ENCODE data around the gene A2ML1. TPM values are rescaled to one million over a fixed set of nuclear protein-coding genes. Genes with fewer than 3 reads are reported as not detected.
A peak's percentile ranks its signal among the peaks of the same experiment; 100 is the strongest.
"Not testable (repeated sequence)": the region's sequence is repeated elsewhere in the genome, so short reads cannot be mapped to it uniquely, and the experiment has no call there.

Gene A2ML1
- polyA plus RNA-seq, 1 donor = 0.13 TPM

DNA sequence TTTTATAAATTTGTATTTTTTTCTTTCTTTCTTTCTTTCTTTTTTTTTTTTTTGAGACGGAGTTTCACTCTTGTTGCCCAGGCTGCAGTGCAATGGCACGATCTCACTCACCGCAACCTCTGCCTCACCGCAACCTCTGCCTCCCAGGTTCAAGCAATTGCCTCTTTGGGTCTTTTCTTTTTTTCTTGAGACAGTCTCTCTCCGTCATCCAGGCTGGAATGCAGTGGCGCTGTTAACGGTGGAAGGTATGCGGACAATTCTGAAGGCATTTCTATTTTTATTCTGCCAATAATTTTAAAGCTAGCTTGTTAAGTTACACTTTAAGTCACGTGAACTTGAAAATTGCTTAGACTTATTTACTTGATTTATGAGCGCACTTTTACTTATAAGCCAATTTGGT lies 83.1 kb downstream of the A2ML1 start:
- Histone ChIP-seq H3K4me1 (ENCODE audit: control insufficient read depth, insufficient read depth, low read length) (no peaks in the 10 kb centered on the region), H3K27ac (ENCODE audit: low read length) (no peak overlapping the region), H3K9me3 (ENCODE audit: control insufficient read depth, low read depth, low read length) (no peaks in the 10 kb centered on the region), H3K36me3 (ENCODE audit: control insufficient read depth, insufficient read depth, low read length) (no peaks in the 10 kb centered on the region), H3K4me3 (ENCODE audit: low read length) (no peak overlapping the region), H3K27me3 (ENCODE audit: control insufficient read depth, insufficient read depth, low read length) (no peaks in the 10 kb centered on the region)
- 92% methylated on average over 2 of the region's 10 CpGs for WGBS (ENCODE audit: insufficient coverage, low lambda C conversion rate)
- no peak for DNase-seq

DNA sequence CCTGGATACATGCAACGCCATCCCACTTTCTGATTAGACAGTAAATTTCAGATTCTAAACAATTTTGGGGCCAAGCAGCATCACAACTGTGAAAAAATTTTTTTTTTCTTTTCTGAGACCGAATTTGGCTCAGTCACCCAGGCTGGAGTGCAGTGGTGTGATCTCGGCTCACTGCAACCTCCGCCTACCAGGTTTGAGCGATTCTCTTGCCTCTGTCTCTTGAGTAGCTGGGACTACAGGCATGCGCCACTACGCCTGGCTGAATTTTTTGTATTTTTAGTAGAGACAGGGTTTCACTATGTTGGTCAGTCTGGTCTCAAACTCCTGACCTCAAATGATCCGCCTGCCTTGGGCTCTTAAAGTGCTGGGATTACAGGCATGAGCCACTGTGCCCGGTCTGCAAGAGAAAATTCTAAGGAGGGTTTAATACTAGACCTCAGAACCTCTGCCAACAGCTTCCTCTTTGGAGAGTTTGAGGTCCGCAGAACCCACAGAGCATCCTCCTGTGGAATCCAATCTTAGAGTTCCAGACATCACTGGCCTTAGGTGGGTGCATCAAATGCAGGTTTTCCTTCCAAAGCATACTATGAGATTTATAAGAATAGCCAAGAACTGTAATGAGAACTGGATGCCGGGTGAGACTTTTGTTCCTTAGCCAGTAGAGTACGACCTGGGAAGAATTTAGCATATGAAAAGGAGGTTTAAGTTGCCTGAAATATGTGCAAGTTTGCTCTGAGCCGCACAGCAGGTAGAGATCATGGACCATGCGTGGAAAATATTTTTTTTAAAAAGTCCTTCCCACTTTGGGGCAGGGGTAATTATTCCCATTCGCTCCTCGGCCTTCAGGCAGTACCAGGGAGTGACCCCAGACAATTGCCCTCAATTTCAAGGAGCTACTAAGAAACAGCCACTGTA lies 84.1 kb downstream of the A2ML1 start:
- Histone ChIP-seq H3K9me3 (ENCODE audit: control insufficient read depth, low read depth, low read length) (no peaks in the 10 kb centered on the region), H3K27me3 (ENCODE audit: control insufficient read depth, insufficient read depth, low read length) (no peaks in the 10 kb centered on the region), H3K4me3 (ENCODE audit: low read length) (no peak overlapping the region), H3K27ac (ENCODE audit: low read length) (no peak overlapping the region), H3K36me3 (ENCODE audit: control insufficient read depth, insufficient read depth, low read length) (no peaks in the 10 kb centered on the region), H3K4me1 (ENCODE audit: control insufficient read depth, insufficient read depth, low read length) (no peaks in the 10 kb centered on the region)
- no peak for DNase-seq
- 90% methylated on average over 2 of the region's 16 CpGs for WGBS (ENCODE audit: insufficient coverage, low lambda C conversion rate)

DNA sequence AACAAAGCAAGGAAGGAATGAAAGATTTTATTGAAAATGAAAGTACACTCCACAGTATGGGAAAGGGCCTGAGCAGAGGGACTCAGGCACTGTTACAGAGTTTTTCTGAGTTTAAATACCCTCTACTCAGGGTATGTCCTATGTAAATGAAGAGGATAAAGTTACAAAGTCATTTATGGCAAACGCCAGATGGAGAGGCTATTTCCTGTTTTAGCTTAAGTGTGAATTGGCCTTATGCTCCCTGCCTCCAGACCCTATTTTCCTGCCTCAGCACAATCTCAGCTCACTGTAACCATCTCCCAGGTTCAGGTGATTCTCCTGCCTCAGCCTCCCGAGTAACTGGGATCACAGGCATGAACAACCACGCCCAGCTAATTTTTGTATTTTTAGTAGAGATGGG lies 85.1 kb downstream of the A2ML1 start:
- Histone ChIP-seq H3K9me3 (ENCODE audit: control insufficient read depth, low read depth, low read length) (no peaks in the 10 kb centered on the region), H3K36me3 (ENCODE audit: control insufficient read depth, insufficient read depth, low read length) (no peaks in the 10 kb centered on the region), H3K4me3 (ENCODE audit: low read length) (no peak overlapping the region), H3K27me3 (ENCODE audit: control insufficient read depth, insufficient read depth, low read length) (no peaks in the 10 kb centered on the region), H3K27ac (ENCODE audit: low read length) (no peak overlapping the region), H3K4me1 (ENCODE audit: control insufficient read depth, insufficient read depth, low read length) (no peaks in the 10 kb centered on the region)
- no peak for DNase-seq
- no CpG with 5 or more reads among the region's 3 CpGs for WGBS (ENCODE audit: insufficient coverage, low lambda C conversion rate)

DNA sequence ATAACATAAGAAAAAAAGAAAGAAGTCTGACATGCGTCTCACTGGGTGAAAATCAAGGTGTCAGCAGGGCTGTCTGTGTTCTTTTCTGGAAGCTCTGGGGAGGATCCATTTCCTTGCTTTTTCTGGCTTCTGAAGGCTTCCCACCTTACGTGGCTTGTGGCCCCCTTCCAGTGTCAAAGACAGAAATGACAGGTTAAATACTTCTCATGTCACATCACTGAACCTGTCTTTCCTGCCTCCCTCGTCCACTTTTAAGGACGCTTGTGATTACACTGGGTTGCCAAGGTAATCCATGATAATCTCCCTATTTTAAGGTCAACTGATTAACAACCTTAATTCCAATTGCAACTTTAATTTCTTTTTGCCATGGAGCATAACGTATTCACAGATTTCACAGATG lies 87.3 kb downstream of the A2ML1 start:
- Histone ChIP-seq H3K27me3 (ENCODE audit: control insufficient read depth, insufficient read depth, low read length) (no peaks in the 10 kb centered on the region), H3K27ac (ENCODE audit: low read length) (no peak overlapping the region), H3K36me3 (ENCODE audit: control insufficient read depth, insufficient read depth, low read length) (no peaks in the 10 kb centered on the region), H3K4me3 (ENCODE audit: low read length) (no peak overlapping the region), H3K4me1 (ENCODE audit: control insufficient read depth, insufficient read depth, low read length) (peaks cover 5% of the 10 kb centered on the region), H3K9me3 (ENCODE audit: control insufficient read depth, low read depth, low read length) (no peaks in the 10 kb centered on the region)
- DNase-seq = no peak
- 100% methylated on average over 2 of the region's 5 CpGs for WGBS (ENCODE audit: insufficient coverage, low lambda C conversion rate)

DNA sequence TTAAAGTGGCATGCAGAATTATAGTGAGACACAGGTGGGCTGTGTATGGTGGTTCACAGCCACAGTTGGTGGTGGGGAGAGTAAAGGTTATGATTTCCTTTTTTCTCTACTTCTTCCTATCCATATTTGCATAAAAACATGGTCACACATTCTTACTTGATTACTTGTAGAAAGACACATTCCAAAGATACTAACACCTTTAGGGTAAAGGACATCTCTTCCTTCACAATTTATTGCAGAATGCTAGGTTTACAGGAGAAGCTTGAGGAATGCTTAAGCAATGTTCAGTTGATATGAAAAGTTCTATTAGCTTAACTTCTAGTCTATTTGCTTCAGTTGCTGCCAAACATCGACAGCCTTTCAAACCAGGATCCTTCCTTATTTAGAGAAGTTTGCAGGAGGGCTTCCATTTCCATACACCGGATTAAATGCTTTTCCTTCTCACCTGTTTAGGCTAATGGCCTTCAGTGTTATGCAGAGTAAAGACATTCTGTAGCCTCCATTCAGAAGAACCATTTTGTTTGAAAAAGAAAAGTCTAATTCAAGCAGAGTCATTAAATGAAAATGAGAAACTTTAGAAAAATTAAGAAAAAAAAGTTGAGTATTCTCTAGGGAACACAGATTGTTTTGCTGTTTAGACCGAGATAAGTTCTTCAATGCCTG lies 89.3 kb downstream of the A2ML1 start:
- H3K4me3 ChIP-seq (ENCODE audit: low read length) = no peak overlapping the region
- 64% methylated on average over 2 of the region's 3 CpGs for WGBS (ENCODE audit: insufficient coverage, low lambda C conversion rate)
- H3K9me3 ChIP-seq (ENCODE audit: control insufficient read depth, low read depth, low read length) = no peaks in the 10 kb centered on the region
- DNase-seq = no peak
- H3K36me3 ChIP-seq (ENCODE audit: control insufficient read depth, insufficient read depth, low read length) = no peaks in the 10 kb centered on the region
- H3K4me1 ChIP-seq (ENCODE audit: control insufficient read depth, insufficient read depth, low read length) = peaks cover 9% of the 10 kb centered on the region
- no peak overlapping the region for H3K27ac ChIP-seq (ENCODE audit: low read length)
- H3K27me3 ChIP-seq (ENCODE audit: control insufficient read depth, insufficient read depth, low read length) = no peaks in the 10 kb centered on the region

DNA sequence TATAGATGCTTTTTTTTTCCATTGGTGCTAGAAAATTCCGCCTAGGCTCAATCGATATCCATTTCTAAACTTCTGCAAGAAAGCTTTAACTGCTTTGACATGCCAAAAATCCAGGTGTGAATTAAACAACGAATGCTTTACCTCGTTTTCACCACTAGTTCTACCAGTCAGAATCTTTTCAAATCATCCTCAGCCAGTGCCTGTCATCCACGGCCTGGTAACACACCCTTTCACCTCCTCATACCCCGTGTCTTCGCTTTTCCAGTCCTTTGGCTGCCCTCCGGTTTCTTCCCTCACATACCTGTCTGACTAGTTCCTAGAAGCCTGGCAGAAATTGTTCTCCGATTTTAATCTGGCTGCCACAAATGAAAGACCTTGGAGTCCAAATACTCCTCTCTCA lies 90.5 kb downstream of the A2ML1 start:
- H3K27me3 ChIP-seq (ENCODE audit: control insufficient read depth, insufficient read depth, low read length) = no peaks in the 10 kb centered on the region
- no peaks in the 10 kb centered on the region for H3K36me3 ChIP-seq (ENCODE audit: control insufficient read depth, insufficient read depth, low read length)
- DNase-seq = peak; percentile 10 to 16
- H3K4me3 ChIP-seq (ENCODE audit: low read length) = no peak overlapping the region
- peaks cover 9% of the 10 kb centered on the region for H3K4me1 ChIP-seq (ENCODE audit: control insufficient read depth, insufficient read depth, low read length)
- WGBS (ENCODE audit: insufficient coverage, low lambda C conversion rate) = 22% methylated on average over 7 of the region's 9 CpGs
- peak overlapping the region; percentile 20 for H3K27ac ChIP-seq (ENCODE audit: low read length)
- H3K9me3 ChIP-seq (ENCODE audit: control insufficient read depth, low read depth, low read length) = no peaks in the 10 kb centered on the region

DNA sequence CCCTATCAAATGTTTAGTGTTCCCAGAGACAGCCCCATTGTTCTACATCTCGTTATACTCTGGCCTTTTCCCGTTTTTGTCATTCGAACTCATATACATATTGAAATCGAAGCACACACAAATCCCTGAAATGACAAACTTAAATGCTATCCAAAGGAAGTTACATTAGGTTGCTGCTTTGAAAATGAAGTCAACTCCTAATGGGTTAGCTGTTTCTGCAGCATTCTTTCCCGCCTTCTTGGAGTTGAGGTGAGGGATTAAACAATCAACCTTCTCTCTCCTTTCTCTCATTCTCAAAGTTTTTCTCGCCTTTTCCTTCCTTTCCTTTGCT lies 91.2 kb downstream of the A2ML1 start:
- Histone ChIP-seq H3K27me3 (ENCODE audit: control insufficient read depth, insufficient read depth, low read length) (no peaks in the 10 kb centered on the region), H3K27ac (ENCODE audit: low read length) (peak overlapping the region; percentile 84), H3K9me3 (ENCODE audit: control insufficient read depth, low read depth, low read length) (no peaks in the 10 kb centered on the region), H3K36me3 (ENCODE audit: control insufficient read depth, insufficient read depth, low read length) (peaks cover 4% of the 10 kb centered on the region), H3K4me1 (ENCODE audit: control insufficient read depth, insufficient read depth, low read length) (peaks cover 9% of the 10 kb centered on the region), H3K4me3 (ENCODE audit: low read length) (peak overlapping the region; percentile 67)
- DNase-seq = peak in 1 of 2 donors; percentile 30
- WGBS (ENCODE audit: insufficient coverage, low lambda C conversion rate) = 23% methylated on average over 2 of the region's 6 CpGs

DNA sequence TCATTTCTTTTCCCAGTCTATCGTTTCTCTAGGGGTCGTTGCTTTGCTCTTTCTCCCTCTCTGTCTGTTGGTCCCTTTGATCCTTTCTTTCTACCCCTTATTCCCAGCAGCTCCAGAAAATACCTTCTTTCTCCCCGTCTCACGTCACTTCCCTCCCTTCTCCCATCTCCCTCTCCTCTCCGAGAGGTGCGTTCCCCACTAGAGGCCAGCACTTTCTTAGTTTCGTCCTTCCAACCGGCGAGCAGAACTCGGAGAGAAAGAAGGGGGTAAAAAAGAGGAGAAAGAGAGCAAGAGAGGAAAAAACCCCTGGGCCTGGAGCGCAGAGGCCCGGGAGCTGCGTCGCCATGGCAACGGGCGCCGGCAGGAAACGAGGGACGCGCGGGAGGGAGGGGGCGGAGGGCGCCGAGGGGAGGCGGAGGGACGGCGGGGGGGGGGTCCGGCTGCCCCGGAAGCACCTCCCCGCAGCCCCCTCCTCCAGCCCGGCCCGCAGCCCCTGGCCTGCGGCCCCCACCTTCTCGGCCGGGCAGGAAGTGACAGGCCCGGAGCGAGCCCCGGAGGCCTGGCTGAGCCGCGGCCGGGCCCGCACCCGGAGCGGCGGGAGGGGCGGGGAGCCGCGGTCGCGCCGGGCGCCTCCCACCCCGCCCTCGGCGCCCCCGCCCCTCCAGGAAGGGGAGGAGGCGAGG lies 91.8 kb downstream of the A2ML1 start, which contains the start of gene PHC1:
TSS of gene PHC1 (plus strand) at position 477 of the 683 bp plus-strand sequence. CDS start 3,169 bp downstream, outside the sequence.
- not testable (repeated sequence) for H3K27me3 ChIP-seq (ENCODE audit: control insufficient read depth, insufficient read depth, low read length); H3K36me3 ChIP-seq (ENCODE audit: control insufficient read depth, insufficient read depth, low read length); H3K4me1 ChIP-seq (ENCODE audit: control insufficient read depth, insufficient read depth, low read length); H3K9me3 ChIP-seq (ENCODE audit: control insufficient read depth, low read depth, low read length)
- Histone ChIP-seq H3K4me3 (ENCODE audit: low read length) (peak within 1 kb of the TSS; percentile 72), H3K27ac (ENCODE audit: low read length) (peak within 1 kb of the TSS; percentile 84)
- peak; percentile 64 to 81 for DNase-seq
- 0% methylated on average over 2 of the region's 57 CpGs for WGBS (ENCODE audit: insufficient coverage, low lambda C conversion rate)

DNA sequence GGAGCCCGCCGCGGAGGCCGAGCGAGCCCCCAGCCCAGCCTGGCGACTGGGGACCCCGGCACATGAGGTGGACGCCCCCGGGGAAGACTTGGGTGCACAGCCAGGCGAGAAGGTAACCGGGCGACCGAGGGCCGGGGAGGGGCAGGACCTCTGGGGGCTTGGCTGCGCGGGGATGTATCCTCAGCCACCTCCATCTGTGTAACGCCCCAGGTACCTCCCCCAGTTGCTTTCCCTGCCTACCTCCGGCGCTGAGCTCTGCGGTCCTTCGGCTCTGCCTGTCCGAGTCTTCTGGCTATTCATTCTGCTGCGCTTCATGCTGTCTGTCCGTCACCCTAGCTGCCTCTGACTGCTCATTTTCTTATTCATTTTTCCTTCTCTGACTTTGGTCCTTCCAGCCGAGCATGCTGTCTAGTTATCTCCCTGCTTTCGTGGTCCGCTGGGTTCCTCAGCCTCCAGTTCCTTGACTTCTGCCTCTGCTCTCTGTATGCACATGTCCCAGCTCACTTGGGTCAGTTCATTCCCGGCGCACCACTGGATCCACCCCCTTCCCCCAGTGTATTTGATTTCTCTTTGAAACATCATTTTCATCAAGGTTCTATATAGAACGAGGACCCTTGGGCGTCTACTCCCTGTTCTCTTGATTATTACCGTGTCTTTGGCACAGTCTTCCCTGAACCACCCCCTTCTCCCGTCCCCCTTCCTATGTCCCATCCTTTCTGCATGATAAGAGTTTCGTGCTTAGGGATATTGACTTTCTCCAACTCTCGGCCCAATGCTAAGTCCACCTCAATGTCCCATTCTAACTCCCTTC lies 92.5 kb downstream of the A2ML1 start:
- peaks cover 9% of the 10 kb centered on the region for H3K36me3 ChIP-seq (ENCODE audit: control insufficient read depth, insufficient read depth, low read length)
- no peaks in the 10 kb centered on the region for H3K9me3 ChIP-seq (ENCODE audit: control insufficient read depth, low read depth, low read length)
- no peaks in the 10 kb centered on the region for H3K27me3 ChIP-seq (ENCODE audit: control insufficient read depth, insufficient read depth, low read length)
- peak overlapping the region; percentile 72 for H3K4me3 ChIP-seq (ENCODE audit: low read length)
- H3K4me1 ChIP-seq (ENCODE audit: control insufficient read depth, insufficient read depth, low read length) = peaks cover 9% of the 10 kb centered on the region
- peak overlapping the region; percentile 35 for H3K27ac ChIP-seq (ENCODE audit: low read length)
- WGBS (ENCODE audit: insufficient coverage, low lambda C conversion rate) = 4% methylated on average over 5 of the region's 35 CpGs
- peak; percentile 26 to 71 for DNase-seq

DNA sequence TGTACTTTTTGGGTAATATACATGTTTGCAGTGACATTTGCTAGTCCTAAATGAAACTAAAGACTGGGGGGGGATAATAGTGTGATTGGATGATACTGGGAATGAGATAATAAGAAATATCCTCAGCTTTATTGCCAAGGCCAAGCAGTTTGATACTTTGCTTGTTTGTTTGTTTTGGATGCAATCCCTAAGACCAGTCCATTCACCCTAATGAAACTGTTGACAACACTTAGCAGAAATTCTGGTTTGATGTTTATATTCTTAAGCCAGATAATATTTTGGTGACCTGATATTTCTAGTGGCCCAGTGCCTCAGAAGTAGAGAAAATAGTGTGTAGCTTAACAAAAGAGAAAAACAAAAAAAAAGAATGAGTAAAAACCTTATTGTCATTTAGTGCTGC lies 93.7 kb downstream of the A2ML1 start:
- no peak overlapping the region for H3K4me3 ChIP-seq (ENCODE audit: low read length)
- peaks cover 17% of the 10 kb centered on the region for H3K36me3 ChIP-seq (ENCODE audit: control insufficient read depth, insufficient read depth, low read length)

More for the DNA sequence above, 93.7 kb downstream of the A2ML1 start:
- no peaks in the 10 kb centered on the region for H3K27me3 ChIP-seq (ENCODE audit: control insufficient read depth, insufficient read depth, low read length)
- H3K4me1 ChIP-seq (ENCODE audit: control insufficient read depth, insufficient read depth, low read length) = peaks cover 9% of the 10 kb centered on the region
- no peak overlapping the region for H3K27ac ChIP-seq (ENCODE audit: low read length)
- no peaks in the 10 kb centered on the region for H3K9me3 ChIP-seq (ENCODE audit: control insufficient read depth, low read depth, low read length)
- DNase-seq = no peak
